ENCODE measurements around the gene CYTH4.

GRCh38 chr22:37316405-37316804 is 34.1 kb downstream of the CYTH4 start:
- no peak for TF ChIP-seq YY1 (IDR thresholded peaks at IDR 0.05; ENCODE audit: insufficient read depth, insufficient read length)
- no peak for TF ChIP-seq SUZ12 (IDR thresholded peaks at IDR 0.05; ENCODE audit: extremely low read depth, insufficient read depth, insufficient read length)
- TF ChIP-seq ZNF274 (IDR thresholded peaks at IDR 0.05; ENCODE audit: low read depth, low read length): no peak
